ENCODE results near the gene TTC7B.

Gene TTC7B

GRCh38 chr14:90804292-90805083 lies 11.7 kb downstream of the TTC7B start:
- FAIRE-seq = no peak

DNA sequence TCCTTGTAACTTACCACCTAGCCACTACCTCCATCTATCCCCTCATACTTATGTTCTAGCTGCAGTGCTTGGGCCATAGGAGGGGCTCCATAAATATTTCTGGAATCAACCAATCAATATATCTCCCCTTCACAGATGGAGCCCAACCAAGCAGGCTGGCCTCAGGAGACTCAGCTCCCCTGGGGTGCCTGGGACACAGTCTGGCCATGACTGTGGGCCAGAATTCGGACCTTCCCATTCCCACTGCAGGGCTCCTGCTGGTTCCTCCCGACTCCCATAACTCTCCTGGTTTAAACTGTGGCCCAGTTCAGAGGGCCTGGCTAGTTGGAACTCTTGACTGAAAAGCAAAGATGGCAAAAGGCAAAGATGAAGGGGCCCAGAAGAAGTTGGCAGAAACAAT lies 13.0 kb downstream of the TTC7B start:
- no peak for FAIRE-seq

DNA sequence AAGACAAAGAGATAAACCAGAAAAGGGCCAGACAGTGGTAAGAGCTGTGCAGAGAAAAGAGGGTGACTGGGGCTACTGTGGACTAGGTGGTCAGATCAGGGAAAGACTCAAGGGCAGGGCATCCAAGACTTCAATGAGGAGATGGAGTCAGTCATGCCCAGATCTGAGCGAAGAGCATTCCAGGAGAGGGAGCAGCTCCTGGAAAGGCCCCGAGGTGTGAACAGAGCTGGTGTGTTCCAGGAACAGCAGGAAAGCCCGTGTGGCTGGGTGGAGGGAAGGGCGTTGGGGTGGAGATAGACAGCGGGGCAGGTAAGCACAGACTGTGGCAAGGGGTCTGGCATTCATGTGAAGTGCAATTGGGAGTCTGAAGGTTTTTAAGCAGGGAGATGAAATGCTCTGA lies 16.8 kb downstream of the TTC7B start:
- FAIRE-seq = no peak

GRCh38 chr14:90797919-90798318 lies 18.3 kb downstream of the TTC7B start:
- FAIRE-seq = no peak

GRCh38 chr14:90797451-90797850 lies 18.8 kb downstream of the TTC7B start:
- FAIRE-seq = no peak

DNA sequence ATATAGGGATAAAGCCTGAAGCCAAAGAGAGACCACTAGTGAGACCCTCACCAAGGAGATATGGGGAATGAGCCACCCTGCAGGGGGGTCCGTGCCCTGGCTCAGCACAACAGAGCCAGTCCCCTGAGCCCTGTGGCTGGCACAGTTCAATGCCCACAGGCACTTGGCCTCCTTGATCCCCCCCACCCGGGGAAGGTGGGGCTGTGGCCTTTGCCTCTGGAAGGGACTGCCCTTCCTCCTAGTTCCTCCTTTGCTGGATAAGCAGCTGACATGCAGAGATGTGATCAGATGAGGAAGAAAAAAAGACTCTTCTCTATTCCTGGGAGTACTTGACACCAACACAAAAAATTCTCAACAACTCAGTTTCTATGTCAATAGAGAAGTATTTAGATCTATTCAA lies 19.9 kb downstream of the TTC7B start:
- FAIRE-seq = no peak

DNA sequence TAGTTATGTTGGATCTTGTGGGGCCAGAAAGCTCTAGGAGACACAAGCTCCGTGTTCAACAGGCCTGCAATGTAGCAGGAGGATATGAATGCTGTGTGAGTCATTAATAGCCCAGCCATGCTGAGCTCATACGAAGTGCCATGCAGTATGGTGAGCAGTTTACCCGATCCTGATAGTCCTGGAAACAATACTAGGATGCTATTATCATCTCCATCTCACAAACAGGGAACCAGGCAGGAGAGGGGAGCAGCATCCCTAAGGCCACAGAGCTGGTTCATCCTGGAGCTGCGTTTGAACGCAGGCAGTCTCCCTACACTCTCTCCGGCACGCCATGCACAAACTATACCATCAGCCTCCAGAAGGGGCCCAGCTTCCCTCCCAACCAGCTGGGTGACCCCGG lies 20.5 kb downstream of the TTC7B start:
- FAIRE-seq = no peak

- FAIRE-seq = no peak
Observed at GRCh38 chr14:90791486-90791885, 24.7 kb downstream of the TTC7B start.

DNA sequence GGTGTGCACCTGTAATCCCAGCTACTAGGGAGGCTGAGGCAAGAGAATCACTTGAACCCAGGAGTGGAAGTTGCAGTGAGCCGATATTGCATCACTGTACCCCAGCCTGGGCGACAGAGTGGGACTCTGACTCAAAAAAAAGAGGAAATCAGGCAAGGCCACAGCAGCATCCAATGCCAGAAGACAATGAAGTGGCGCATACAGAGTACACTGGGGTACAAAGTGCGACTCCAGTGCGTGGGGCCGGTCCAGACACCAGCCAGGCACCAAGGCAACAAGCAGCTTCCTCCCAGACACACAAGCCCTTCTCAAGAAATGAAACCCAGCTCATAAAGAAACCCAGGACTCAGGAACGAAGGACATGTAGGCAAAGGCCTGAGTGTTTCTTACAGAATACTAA lies 28.2 kb downstream of the TTC7B start:
- no peak for FAIRE-seq

DNA sequence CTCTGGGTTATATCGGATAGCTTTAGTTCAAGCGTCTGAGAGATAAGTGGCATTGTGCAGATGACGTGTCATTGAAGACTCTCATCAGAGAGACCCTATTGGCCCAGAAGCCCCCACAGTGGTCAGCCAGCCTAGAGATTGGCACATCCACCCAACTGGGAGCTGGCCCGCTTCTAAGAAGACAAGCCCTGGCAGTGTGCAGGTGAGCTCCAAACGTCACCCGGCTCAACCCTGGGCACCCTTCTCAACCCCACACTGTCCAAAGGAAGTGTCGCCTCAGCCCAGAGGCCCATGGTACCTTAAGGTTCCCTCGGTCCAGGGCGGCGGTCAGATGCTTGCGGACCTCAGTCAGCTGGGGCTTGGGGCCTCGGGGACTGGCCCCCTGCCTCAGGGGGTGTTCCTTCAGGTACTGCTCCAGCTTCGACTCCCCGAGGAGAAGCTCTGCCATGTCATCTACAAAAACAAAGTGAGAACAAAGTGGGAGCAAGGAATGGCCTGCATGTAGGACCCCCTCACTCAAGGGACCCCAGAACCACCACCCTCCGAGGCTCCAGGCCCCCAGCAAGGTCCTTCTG lies 30.3 kb downstream of the TTC7B start:
- FAIRE-seq = no peak

DNA sequence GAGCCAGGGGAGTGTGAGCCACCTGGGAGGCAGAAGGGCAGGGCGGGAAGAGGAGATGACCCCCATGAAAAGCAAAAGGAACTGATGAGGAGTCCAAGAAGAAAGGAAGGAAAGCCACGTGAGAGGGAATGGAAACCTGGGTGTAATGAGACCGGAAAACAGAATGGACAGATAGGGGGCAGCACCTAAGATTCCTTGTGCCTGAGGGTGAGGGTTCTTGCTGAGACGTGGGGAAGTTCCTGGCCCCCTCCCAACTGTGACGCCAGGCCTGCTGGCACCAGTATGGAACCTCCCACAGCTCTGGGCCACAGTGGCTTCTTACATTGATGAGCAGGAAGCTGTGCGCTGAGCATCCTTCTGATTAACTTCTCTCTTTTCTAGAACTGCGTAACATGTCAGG lies 30.8 kb downstream of the TTC7B start:
- no peak for FAIRE-seq

DNA sequence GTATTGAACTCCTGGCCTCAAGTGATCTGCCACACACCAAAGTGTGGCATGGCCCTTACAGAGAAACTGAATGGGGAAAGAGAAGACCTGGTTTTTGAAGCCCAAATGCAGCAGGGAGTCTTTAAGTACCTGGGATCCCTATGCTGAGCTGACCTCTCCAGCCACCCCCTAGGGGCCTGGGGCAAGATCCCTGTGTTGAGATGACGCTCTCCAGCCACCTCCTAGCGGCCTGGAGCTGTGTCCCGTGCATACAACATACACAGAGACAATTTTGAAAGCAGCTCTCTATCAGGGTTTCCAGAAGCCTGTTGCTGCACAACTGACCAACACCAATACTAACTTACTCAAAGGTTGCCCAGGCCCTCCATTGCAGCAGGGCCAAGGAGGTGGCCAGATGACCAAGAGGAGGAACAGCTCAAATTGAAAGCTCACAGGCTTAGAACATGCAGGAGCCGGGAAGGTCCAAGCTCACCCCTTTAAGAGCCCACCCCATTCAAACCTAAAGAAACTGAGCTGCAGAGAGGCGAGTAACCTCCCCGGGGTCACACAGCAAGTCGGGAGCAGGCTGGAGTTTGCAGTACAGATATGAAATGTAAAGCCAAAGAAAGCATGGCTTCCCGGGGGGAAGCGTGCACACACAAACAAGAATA lies 31.5 kb downstream of the TTC7B start:
- FAIRE-seq = no peak

GRCh38 chr14:90783344-90783743 lies 32.9 kb downstream of the TTC7B start:
- FAIRE-seq = no peak

DNA sequence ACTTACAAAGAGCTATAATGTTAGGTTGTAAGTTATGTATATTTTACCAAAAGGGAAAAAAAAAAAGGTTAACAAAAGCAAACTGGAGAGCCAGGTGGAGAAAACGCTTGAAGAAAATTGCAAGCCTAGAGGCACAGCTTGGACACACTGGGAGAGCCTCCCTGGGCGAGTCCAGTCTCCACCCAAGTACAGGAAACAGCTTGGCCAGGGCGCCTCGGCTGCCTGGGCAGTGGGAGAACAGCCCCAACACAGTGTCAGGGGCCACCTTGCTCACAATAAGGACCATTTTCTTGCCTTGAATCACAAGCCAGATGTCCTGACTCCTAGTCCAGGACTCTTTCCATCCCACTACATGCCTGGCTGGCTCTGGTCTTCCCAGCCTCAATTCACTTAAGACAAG lies 33.3 kb downstream of the TTC7B start:
- no peak for FAIRE-seq

GRCh38 chr14:90781876-90782275 lies 34.4 kb downstream of the TTC7B start:
- no peak for FAIRE-seq

DNA sequence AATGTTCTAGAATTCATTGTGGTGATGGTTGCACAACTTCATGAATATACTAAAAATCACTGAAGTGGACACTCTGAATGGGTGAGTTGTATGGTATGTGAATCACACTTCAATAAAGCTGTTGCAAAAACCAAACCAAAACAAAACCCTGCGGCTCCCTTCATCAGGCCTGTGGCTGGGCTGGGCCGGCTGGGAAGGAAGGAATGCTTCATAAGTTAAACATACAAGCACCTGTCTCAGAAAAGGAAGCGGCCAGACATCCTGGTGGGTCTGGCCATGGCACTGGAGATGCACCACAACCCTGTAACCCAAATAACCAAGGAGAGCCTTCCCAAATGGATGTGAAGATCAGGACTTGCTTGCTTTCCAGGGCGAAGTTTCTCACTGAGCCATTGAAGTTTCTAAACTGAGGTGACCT lies 34.9 kb downstream of the TTC7B start:
- FAIRE-seq = no peak

DNA sequence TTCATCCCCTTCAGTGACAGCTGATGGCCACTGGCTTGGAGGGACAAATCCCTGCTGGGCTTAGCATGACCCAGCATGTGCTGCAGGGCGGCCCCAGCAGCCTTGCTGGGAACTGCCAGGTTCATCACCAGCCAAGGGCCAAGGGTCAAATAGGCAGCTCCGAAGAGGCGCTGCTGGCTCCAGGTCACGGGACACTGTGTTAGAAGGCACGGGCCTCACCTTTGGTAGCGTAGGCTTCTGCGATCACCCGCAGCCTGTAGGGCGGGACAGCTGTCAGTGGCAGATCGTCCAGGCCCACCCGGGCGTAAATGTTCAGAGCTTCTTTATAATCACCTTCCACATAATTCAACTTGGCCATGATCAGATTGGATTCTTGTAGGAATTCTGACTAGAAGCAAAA lies 35.7 kb downstream of the TTC7B start:
- FAIRE-seq = no peak

GRCh38 chr14:90778571-90779255 lies 37.5 kb downstream of the TTC7B start:
- no peak for FAIRE-seq

GRCh38 chr14:90777830-90778485 lies 38.3 kb downstream of the TTC7B start:
- FAIRE-seq = no peak

GRCh38 chr14:90777358-90777757 lies 38.9 kb downstream of the TTC7B start:
- FAIRE-seq = no peak

GRCh38 chr14:90775441-90775840 lies 40.8 kb downstream of the TTC7B start:
- no peak for FAIRE-seq

DNA sequence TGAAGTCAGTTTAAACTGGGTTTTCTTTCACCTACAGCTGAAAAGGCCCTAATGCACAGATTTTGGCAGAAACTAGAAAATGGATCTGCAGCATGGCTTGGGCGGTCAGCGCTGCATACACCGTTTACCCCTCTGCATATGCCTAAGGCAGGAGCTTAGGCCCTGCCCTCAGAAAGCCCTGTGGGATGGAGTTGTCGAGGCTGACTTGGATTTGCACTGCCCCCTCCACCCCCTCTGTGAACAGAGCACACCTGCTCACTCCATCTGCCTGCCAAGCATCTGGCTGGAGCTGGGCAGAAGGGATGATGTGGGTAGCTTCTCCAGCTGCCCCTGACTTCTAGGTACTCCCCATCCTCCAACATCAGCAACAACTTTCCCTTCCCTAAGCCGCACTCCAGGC lies 41.9 kb downstream of the TTC7B start:
- FAIRE-seq = no peak

- no peak for FAIRE-seq
Observed at GRCh38 chr14:90773705-90774104, 42.5 kb downstream of the TTC7B start.

All from colon (tissue), 2 donors.